Measurements from ENCODE around the gene SCG5.
A peak's percentile ranks its signal among the peaks of the same experiment; 100 is the strongest.

The SCG5 gene

GRCh38 chr15:32715276-32715675 lies 73.8 kb downstream of the SCG5 start:
- H3K27ac Mint-ChIP-seq = no peak overlapping the region
- H3K9me3 Mint-ChIP-seq = no peaks in the 10 kb centered on the region
- H3K36me3 Mint-ChIP-seq (ENCODE audit: low read depth) = peaks cover under 1% of the 10 kb centered on the region
- H3K27me3 Mint-ChIP-seq (ENCODE audit: low read depth, poor library complexity) = peaks cover 19% of the 10 kb centered on the region
- no peak for DNase-seq
- peaks cover 40% of the 10 kb centered on the region for H3K4me1 Mint-ChIP-seq
- no peak overlapping the region for H3K4me3 Mint-ChIP-seq
- TF ChIP-seq, protein P1, sequence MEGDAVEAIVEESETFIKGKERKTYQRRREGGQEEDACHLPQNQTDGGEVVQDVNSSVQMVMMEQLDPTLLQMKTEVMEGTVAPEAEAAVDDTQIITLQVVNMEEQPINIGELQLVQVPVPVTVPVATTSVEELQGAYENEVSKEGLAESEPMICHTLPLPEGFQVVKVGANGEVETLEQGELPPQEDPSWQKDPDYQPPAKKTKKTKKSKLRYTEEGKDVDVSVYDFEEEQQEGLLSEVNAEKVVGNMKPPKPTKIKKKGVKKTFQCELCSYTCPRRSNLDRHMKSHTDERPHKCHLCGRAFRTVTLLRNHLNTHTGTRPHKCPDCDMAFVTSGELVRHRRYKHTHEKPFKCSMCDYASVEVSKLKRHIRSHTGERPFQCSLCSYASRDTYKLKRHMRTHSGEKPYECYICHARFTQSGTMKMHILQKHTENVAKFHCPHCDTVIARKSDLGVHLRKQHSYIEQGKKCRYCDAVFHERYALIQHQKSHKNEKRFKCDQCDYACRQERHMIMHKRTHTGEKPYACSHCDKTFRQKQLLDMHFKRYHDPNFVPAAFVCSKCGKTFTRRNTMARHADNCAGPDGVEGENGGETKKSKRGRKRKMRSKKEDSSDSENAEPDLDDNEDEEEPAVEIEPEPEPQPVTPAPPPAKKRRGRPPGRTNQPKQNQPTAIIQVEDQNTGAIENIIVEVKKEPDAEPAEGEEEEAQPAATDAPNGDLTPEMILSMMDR (IDR thresholded peaks at IDR 0.05) = no peak

GRCh38 chr15:32716216-32716914 lies 74.9 kb downstream of the SCG5 start:
- Mint-ChIP-seq H3K27ac (no peak overlapping the region), H3K9me3 (no peaks in the 10 kb centered on the region), H3K27me3 (ENCODE audit: low read depth, poor library complexity) (peaks cover 24% of the 10 kb centered on the region), H3K36me3 (ENCODE audit: low read depth) (peaks cover 11% of the 10 kb centered on the region), H3K4me3 (peak overlapping the region; percentile 87), H3K4me1 (peaks cover 51% of the 10 kb centered on the region)
- TF ChIP-seq, protein P1 (IDR thresholded peaks at IDR 0.05) = no peak
- no peak for DNase-seq

GRCh38 chr15:32716915-32717425 lies 75.5 kb downstream of the SCG5 start:
- H3K27me3 Mint-ChIP-seq (ENCODE audit: low read depth, poor library complexity) = peaks cover 24% of the 10 kb centered on the region

GRCh38 chr15:32717426-32718226 lies 76.1 kb downstream of the SCG5 start, which contains the start of gene GREM1:
TSS of gene GREM1 (plus strand) at chr15:32718004. CDS start at chr15:32730691, 12,687 bp downstream.
- TF ChIP-seq, protein P1 (IDR thresholded peaks at IDR 0.05) = no peak
- H3K27ac Mint-ChIP-seq = peak within 1 kb of the TSS; percentile 89
- peak within 1 kb of the TSS; percentile 88 for H3K4me3 Mint-ChIP-seq
- H3K4me1 Mint-ChIP-seq = peaks cover 56% of the 10 kb centered on the region
- H3K27me3 Mint-ChIP-seq (ENCODE audit: low read depth, poor library complexity) = peaks cover 24% of the 10 kb centered on the region
- peak; percentile 77 for DNase-seq
- H3K9me3 Mint-ChIP-seq = peaks cover 6% of the 10 kb centered on the region
- peaks cover 21% of the 10 kb centered on the region for H3K36me3 Mint-ChIP-seq (ENCODE audit: low read depth)

More at GRCh38 chr15:32716915-32717425, 75.5 kb downstream of the SCG5 start:
- TF ChIP-seq, protein P1 (IDR thresholded peaks at IDR 0.05) = no peak
- H3K4me3 Mint-ChIP-seq = peak overlapping the region; percentile 87
- H3K4me1 Mint-ChIP-seq = peaks cover 53% of the 10 kb centered on the region
- no peak for DNase-seq
- H3K27ac Mint-ChIP-seq = peak overlapping the region; percentile 79
- H3K36me3 Mint-ChIP-seq (ENCODE audit: low read depth) = peaks cover 15% of the 10 kb centered on the region
- no peaks in the 10 kb centered on the region for H3K9me3 Mint-ChIP-seq

GRCh38 chr15:32718227-32718820 lies 76.8 kb downstream of the SCG5 start:
- TF ChIP-seq, protein P1 (IDR thresholded peaks at IDR 0.05) = no peak
- peak overlapping the region; percentile 88 for H3K4me3 Mint-ChIP-seq
- H3K4me1 Mint-ChIP-seq = peaks cover 63% of the 10 kb centered on the region
- H3K36me3 Mint-ChIP-seq (ENCODE audit: low read depth) = peaks cover 28% of the 10 kb centered on the region
- peak overlapping the region; percentile 61 for H3K27ac Mint-ChIP-seq
- DNase-seq = peak; percentile 52
- peaks cover 21% of the 10 kb centered on the region for H3K27me3 Mint-ChIP-seq (ENCODE audit: low read depth, poor library complexity)
- H3K9me3 Mint-ChIP-seq = peaks cover 13% of the 10 kb centered on the region
